Measurements from ENCODE around the gene UBC. TPM values are rescaled to one million over a fixed set of nuclear protein-coding genes. Genes with fewer than 3 reads are reported as not detected.

Gene UBC
- total and polyA plus RNA-seq, 9 of the 15 experiments (the other 6 are each of a cell fraction or from before 2014, with no cell fraction given), result 533 to 1,153 (median 813) TPM

- no peak for TF ChIP-seq AFF4 (CRISPR knock-in tag; IDR thresholded peaks at IDR 0.05)
- no peak for TF ChIP-seq HMGN3 (IDR thresholded peaks at IDR 0.05; ENCODE audit: borderline replicate concordance, extremely low read depth, insufficient read length, low read depth, low read length)
- TF ChIP-seq POLR2AphosphoS2 (IDR thresholded peaks at IDR 0.05; ENCODE audit: low read length), result no peak
- no peak for TF ChIP-seq E2F8 (IDR thresholded peaks at IDR 0.05; ENCODE audit: low read depth, partially characterized antibody)
- no peak for TF ChIP-seq HMG20B (CRISPR knock-in tag; IDR thresholded peaks at IDR 0.05)
- no peak for TF ChIP-seq EZH2 (IDR thresholded peaks at IDR 0.05; ENCODE audit: borderline replicate concordance, low read depth, low read length)
- TF ChIP-seq NFIC (IDR thresholded peaks at IDR 0.05), result no peak; the same call in 1 of the 2 replicates
- no peak for TF ChIP-seq ZBTB17 (CRISPR knock-in tag; IDR thresholded peaks at IDR 0.05)
- no peak for TF ChIP-seq PBX2 (CRISPR knock-in tag; IDR thresholded peaks at IDR 0.05; ENCODE audit: low read depth)
- TF ChIP-seq PBX2 (tag; conservative IDR thresholded peaks at IDR 0.05; ENCODE audit: low read depth), result no peak
- TF ChIP-seq MAX (CRISPR knock-in tag; IDR thresholded peaks at IDR 0.05), result 0 out of 2 replicates have a peak, but pooled peaks have one; percentile 20
- no peak for TF ChIP-seq NRF1 (conservative IDR thresholded peaks at IDR 0.05 in 1 of 2, IDR thresholded peaks at IDR 0.05 in 1 of 2)
- 0 out of 2 replicates have a peak, but pooled peaks have one; percentile 43 for TF ChIP-seq ZEB2 (IDR thresholded peaks at IDR 0.05)
- no peak for TF ChIP-seq GTF2F1 (IDR thresholded peaks at IDR 0.05; ENCODE audit: low read depth, low read length)
- no peak for TF ChIP-seq NFXL1 (CRISPR knock-in tag; IDR thresholded peaks at IDR 0.05)
- no peak for TF ChIP-seq TAF15 (IDR thresholded peaks at IDR 0.05; ENCODE audit: low read depth, low read length)
- TF ChIP-seq HMBOX1 (IDR thresholded peaks at IDR 0.05), result no peak
- TF ChIP-seq MAFK (IDR thresholded peaks at IDR 0.05; ENCODE audit: low read length), result no peak
- no peak for TF ChIP-seq ZNF134 (CRISPR knock-in tag; conservative IDR thresholded peaks at IDR 0.05)
- no peak for TF ChIP-seq PML (IDR thresholded peaks at IDR 0.05; ENCODE audit: low read length)
Observed at GRCh38 chr12:124876171-124876570, 38.3 kb downstream of the UBC start (continued).

Measured in K562 (cell line).